Stimulated activated naive CD8-positive, alpha-beta T cell treated with anti-CD3 and anti-CD28 coated beads, Interleukin-15, Interleukin-2, amounts not matched to agents 100 ng/mL and 50 ng/mL, for 24 hours (primary cell): ENCODE measurements around the gene ALG14.

Experiments used
- H3K27ac Mint-ChIP-seq: one replicate; pipeline ENCODE4 v1.8.0; 2021; ENCODE audit warnings: mild to moderate bottlenecking, mixed read lengths
- H3K27me3 Mint-ChIP-seq: one replicate; pipeline ENCODE4 v1.8.0; 2021; ENCODE audit warnings: mixed read lengths
- H3K36me3 Mint-ChIP-seq: one replicate; pipeline ENCODE4 v1.8.0; 2021; ENCODE audit warnings: low read depth, mixed read lengths
- H3K4me1 Mint-ChIP-seq: one replicate; pipeline ENCODE4 v1.8.0; 2021; ENCODE audit warnings: low read depth, mixed read lengths
- H3K4me3 Mint-ChIP-seq: one replicate; pipeline ENCODE4 v1.8.0; 2021; ENCODE audit warnings: mild to moderate bottlenecking, mixed read lengths
- H3K9me3 Mint-ChIP-seq: one replicate; pipeline ENCODE4 v1.8.0; 2021; ENCODE audit warnings: mixed read lengths

The ALG14 gene

GRCh38 chr1:94937820-94938219 is 134.9 kb downstream of the ALG14 start:
- Mint-ChIP-seq H3K27me3 (peaks cover 5% of the 10 kb centered on the region), H3K36me3 (no peaks in the 10 kb centered on the region), H3K4me1 (no peaks in the 10 kb centered on the region), H3K4me3 (no peak overlapping the region), H3K9me3 (no peaks in the 10 kb centered on the region), H3K27ac (no peak overlapping the region)

- Mint-ChIP-seq H3K4me1 (no peaks in the 10 kb centered on the region), H3K36me3 (no peaks in the 10 kb centered on the region), H3K9me3 (no peaks in the 10 kb centered on the region), H3K27me3 (peaks cover 5% of the 10 kb centered on the region), H3K27ac (no peak overlapping the region), H3K4me3 (no peak overlapping the region)
Measured at GRCh38 chr1:94936861-94937620, 135.7 kb downstream of the ALG14 start.

DNA sequence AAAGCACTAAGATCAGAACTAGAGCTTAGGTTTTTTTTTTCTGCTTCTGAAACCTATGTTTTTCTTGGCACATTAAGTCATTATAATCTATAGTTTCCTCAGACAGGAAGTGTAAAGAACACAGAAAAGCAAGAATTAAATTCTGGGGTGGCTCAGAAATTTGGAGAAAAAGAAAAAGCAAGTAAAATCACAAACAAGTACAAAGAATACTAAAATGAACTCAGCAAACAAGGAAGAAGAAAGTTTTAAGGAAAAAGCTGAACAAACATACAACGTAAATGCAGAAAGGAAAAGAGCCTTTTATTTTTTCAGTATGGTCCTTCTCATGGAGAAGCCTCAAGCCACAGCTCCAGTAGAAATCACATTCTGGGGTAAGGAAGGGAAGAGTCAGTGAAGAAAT is 137.3 kb downstream of the ALG14 start:
- Mint-ChIP-seq H3K27ac (no peak overlapping the region), H3K4me3 (no peak overlapping the region), H3K9me3 (no peaks in the 10 kb centered on the region), H3K27me3 (peaks cover 5% of the 10 kb centered on the region), H3K36me3 (no peaks in the 10 kb centered on the region), H3K4me1 (no peaks in the 10 kb centered on the region)

GRCh38 chr1:94935034-94935433 is 137.7 kb downstream of the ALG14 start:
- Mint-ChIP-seq H3K4me1 (no peaks in the 10 kb centered on the region), H3K4me3 (no peak overlapping the region), H3K36me3 (no peaks in the 10 kb centered on the region), H3K9me3 (no peaks in the 10 kb centered on the region), H3K27me3 (peaks cover 5% of the 10 kb centered on the region), H3K27ac (no peak overlapping the region)

GRCh38 chr1:94934551-94934950 is 138.2 kb downstream of the ALG14 start:
- no peaks in the 10 kb centered on the region for H3K4me1 Mint-ChIP-seq
- H3K27ac Mint-ChIP-seq, result no peak overlapping the region
- no peaks in the 10 kb centered on the region for H3K9me3 Mint-ChIP-seq
- no peaks in the 10 kb centered on the region for H3K36me3 Mint-ChIP-seq
- no peak overlapping the region for H3K4me3 Mint-ChIP-seq
- H3K27me3 Mint-ChIP-seq, result peaks cover 5% of the 10 kb centered on the region

DNA sequence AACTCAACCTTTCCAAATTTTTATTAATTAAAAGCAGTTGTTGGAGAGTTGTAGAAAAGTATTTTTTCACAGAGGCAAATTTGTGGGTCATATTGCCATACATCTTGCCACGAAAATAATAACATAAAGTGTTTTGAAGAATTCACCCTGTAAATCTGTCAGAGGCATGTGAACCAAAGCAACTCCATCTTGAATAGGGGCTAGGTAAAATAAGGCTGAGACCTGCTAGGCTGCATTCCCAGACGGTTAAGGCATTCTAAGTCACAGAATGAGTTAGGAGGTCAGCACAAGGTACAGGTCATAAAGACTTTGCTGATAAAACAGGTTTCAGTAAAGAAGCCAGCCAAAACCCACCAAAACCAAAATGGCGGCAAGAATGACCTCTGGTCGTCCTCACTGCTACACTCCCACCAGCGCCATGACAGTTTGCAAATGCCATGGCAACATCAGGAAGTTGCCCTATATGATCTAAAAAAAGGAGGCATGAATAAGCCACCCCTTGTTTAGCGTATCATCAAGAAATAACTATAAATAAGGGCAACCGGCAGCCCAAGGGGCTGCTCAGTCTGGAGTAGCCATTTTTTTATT is 141.4 kb downstream of the ALG14 start:
- no peak overlapping the region for H3K27ac Mint-ChIP-seq
- no peak overlapping the region for H3K4me3 Mint-ChIP-seq
- peaks cover 7% of the 10 kb centered on the region for H3K4me1 Mint-ChIP-seq
- peaks cover 9% of the 10 kb centered on the region for H3K27me3 Mint-ChIP-seq
- no peaks in the 10 kb centered on the region for H3K36me3 Mint-ChIP-seq
- no peaks in the 10 kb centered on the region for H3K9me3 Mint-ChIP-seq

- Mint-ChIP-seq H3K4me3 (no peak overlapping the region), H3K27me3 (peaks cover 24% of the 10 kb centered on the region), H3K36me3 (no peaks in the 10 kb centered on the region), H3K9me3 (no peaks in the 10 kb centered on the region), H3K27ac (no peak overlapping the region), H3K4me1 (peaks cover 22% of the 10 kb centered on the region)
Measured at GRCh38 chr1:94929351-94930217, 143.2 kb downstream of the ALG14 start.

DNA sequence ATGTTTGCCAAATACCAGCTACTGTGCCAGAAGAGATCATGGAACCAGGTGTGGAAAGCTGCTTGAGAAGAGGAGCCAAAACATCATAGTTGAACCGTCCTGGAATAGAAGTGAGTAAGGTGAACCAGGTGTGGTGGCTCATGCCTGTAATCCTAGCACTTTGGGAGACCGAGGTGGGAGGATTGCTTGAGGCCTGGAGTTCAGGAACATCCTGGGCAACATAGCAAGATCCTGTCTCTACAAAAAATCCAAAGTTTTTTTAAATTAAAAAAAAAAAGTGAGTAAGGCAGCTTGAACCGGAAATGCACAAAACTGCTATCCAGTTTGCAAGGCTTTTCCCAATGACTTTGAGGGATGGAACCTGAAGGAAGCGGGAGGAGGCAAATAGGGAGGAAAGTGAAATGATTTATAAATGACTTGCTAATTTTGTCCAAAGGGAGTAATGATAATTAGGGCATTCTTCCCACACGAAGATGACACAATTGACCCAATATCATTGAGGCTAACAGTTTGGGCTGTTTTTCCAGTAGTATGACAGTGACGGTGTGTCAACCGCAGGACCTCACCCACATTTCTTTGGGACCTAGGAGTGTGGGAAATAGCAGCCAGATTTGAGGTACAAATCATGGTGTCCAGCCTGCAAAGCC is 144.3 kb downstream of the ALG14 start:
- H3K9me3 Mint-ChIP-seq, result no peaks in the 10 kb centered on the region
- H3K36me3 Mint-ChIP-seq, result no peaks in the 10 kb centered on the region
- H3K4me1 Mint-ChIP-seq, result peaks cover 24% of the 10 kb centered on the region
- H3K27me3 Mint-ChIP-seq, result peaks cover 31% of the 10 kb centered on the region
- H3K4me3 Mint-ChIP-seq, result no peak overlapping the region
- H3K27ac Mint-ChIP-seq, result no peak overlapping the region

DNA sequence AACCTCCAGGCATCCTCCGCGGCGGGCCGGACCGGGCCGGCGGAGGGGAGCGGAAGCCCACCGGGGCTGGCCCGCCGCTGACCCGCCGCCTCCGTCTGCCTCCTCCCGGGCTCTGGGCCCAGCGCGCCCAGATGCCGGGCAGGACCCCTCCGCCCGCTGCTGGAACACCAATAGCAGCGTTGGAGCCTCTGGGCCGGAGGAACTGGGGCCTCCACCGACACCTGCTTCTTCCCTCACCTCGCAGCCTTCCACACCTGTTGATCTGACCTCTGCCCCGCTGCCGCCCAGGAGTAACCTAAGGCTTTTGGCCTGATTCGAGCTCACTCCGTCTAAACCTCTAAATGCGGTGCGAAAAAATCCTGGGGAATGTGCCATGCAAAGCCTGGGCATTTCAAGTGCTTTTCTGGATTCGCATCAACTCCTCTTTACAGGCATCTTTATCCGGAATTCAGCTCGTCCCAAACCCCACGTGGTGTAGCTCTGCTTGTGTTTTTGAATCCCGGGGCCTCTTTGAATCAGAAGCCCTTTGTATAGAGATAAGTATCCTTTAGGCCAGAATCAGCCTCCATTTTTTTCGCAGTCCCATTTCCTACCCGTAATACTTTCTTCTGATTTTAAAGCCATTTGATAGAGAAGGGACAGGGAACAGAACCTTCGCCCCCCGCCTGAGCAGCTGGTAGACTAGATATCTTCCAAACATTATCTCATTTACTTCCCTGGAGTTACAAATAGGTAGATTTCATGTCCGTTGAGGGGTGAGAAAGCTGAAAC is 145.2 kb downstream of the ALG14 start:
- H3K4me3 Mint-ChIP-seq, result peak overlapping the region; percentile 73
- peaks cover 31% of the 10 kb centered on the region for H3K27me3 Mint-ChIP-seq
- H3K9me3 Mint-ChIP-seq, result no peaks in the 10 kb centered on the region
- H3K27ac Mint-ChIP-seq, result peak overlapping the region; percentile 43
- H3K4me1 Mint-ChIP-seq, result peaks cover 24% of the 10 kb centered on the region
- H3K36me3 Mint-ChIP-seq, result no peaks in the 10 kb centered on the region

DNA sequence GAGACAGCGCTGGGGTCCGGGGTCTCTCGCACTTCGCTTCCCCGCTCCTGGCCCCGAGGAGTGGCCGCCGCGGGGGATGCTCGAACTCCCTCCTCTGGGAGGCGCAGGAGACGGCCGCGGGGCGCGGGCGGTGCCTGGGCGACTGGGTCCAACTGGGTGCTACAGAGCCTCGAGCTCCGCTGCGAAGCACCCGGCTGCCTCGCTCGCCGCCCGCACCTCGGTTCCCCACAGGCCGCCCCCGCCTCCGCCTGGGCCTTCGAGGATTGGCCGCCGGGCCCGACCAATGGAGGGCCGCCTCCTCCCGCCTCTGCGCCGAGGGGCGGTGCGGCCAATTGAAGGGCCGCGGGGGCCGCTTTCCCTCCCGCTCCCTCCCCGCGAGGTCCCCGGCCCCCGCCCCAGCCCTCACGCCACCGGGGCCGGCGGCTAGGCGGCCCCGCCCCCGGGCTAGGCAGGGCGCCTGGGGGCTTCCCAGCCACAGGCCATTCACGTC is 145.8 kb downstream of the ALG14 start, which contains the start of gene CNN3:
CNN3 (minus strand) TSS at position 196 of the 490 bp plus-strand sequence. CDS start 216 bp downstream, outside the sequence.
- H3K4me1 Mint-ChIP-seq, result peaks cover 24% of the 10 kb centered on the region
- no peaks in the 10 kb centered on the region for H3K9me3 Mint-ChIP-seq
- peaks cover 31% of the 10 kb centered on the region for H3K27me3 Mint-ChIP-seq
- H3K36me3 Mint-ChIP-seq, result no peaks in the 10 kb centered on the region
- peak within 1 kb of the TSS; percentile 43 for H3K27ac Mint-ChIP-seq
- H3K4me3 Mint-ChIP-seq, result peak within 1 kb of the TSS; percentile 84

- H3K4me1 Mint-ChIP-seq, result peaks cover 24% of the 10 kb centered on the region
- H3K4me3 Mint-ChIP-seq, result peak overlapping the region; percentile 84
- H3K27ac Mint-ChIP-seq, result no peak overlapping the region
- H3K36me3 Mint-ChIP-seq, result no peaks in the 10 kb centered on the region
- no peaks in the 10 kb centered on the region for H3K9me3 Mint-ChIP-seq
- peaks cover 31% of the 10 kb centered on the region for H3K27me3 Mint-ChIP-seq
Measured at GRCh38 chr1:94926126-94926914, 146.4 kb downstream of the ALG14 start.

DNA sequence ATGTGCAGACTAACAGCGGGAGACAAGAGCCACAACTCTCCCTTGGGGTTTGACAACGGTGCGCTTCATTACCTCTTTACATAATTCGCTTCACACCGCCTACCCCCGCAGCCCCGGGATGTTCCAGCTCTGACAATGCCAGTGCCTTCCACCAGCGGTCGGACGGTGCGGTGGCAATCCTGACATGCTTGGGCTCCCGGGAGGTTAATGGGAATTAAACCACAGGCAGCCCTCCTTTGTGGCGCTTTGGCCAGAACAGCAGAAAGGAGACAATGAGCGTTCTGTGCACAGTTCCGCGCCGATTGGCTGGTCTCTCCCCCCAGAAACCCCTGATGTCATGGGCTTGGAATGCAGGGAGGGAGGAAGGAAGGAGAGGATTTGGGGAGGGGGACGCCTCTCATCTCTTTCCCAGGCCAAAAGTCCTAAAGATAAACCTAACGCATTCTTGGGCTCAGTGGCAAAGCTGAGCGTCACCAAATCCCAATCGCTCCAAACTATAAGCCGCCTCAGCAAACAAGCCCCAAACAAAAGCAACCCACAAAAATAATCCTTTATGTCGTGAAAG is 147.1 kb downstream of the ALG14 start:
- H3K9me3 Mint-ChIP-seq, result no peaks in the 10 kb centered on the region
- H3K27ac Mint-ChIP-seq, result no peak overlapping the region
- H3K36me3 Mint-ChIP-seq, result no peaks in the 10 kb centered on the region
- peaks cover 31% of the 10 kb centered on the region for H3K27me3 Mint-ChIP-seq
- peaks cover 24% of the 10 kb centered on the region for H3K4me1 Mint-ChIP-seq
- H3K4me3 Mint-ChIP-seq, result peak overlapping the region; percentile 84

- Mint-ChIP-seq H3K9me3 (no peaks in the 10 kb centered on the region), H3K4me3 (peak overlapping the region; percentile 84), H3K27ac (no peak overlapping the region), H3K36me3 (no peaks in the 10 kb centered on the region), H3K27me3 (peaks cover 31% of the 10 kb centered on the region), H3K4me1 (peaks cover 24% of the 10 kb centered on the region)
Measured at GRCh38 chr1:94925004-94925403, 147.7 kb downstream of the ALG14 start.
